ENCODE data around the gene XPO4. TPM values are rescaled to one million over a fixed set of nuclear protein-coding genes. Genes with fewer than 3 reads are reported as not detected.

Gene XPO4
- total RNA-seq, 4 donors from 2014 or later = 11.7 to 25.2 (median 13.3) TPM

DNA sequence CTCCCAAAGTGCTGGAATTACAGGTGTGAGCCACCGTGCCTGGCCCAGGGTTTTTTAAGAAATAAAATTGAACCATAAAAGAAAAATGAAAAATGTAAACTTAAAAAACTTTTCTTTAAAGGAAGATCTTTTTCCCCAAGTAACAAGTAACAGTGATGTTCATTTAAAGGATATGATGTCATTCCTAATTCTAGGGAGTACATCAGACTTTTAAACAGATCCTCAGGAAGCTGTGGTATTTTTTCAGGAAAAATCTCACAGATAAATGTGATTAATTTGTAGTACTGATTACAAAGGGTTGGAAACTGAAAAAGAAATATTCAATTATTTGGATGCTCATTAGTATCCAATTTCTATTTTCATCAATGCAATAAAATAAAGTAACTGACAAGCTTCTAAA, 114.2 kb downstream of the XPO4 start:
- no peak for TF ChIP-seq EP300 (IDR thresholded peaks at IDR 0.05; ENCODE audit: low read depth)
- TF ChIP-seq, protein P1, sequence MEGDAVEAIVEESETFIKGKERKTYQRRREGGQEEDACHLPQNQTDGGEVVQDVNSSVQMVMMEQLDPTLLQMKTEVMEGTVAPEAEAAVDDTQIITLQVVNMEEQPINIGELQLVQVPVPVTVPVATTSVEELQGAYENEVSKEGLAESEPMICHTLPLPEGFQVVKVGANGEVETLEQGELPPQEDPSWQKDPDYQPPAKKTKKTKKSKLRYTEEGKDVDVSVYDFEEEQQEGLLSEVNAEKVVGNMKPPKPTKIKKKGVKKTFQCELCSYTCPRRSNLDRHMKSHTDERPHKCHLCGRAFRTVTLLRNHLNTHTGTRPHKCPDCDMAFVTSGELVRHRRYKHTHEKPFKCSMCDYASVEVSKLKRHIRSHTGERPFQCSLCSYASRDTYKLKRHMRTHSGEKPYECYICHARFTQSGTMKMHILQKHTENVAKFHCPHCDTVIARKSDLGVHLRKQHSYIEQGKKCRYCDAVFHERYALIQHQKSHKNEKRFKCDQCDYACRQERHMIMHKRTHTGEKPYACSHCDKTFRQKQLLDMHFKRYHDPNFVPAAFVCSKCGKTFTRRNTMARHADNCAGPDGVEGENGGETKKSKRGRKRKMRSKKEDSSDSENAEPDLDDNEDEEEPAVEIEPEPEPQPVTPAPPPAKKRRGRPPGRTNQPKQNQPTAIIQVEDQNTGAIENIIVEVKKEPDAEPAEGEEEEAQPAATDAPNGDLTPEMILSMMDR (IDR thresholded peaks at IDR 0.05) = no peak
- no peak for TF ChIP-seq POLR2AphosphoS5 (IDR thresholded peaks at IDR 0.05)
- no peak for TF ChIP-seq POLR2A (IDR thresholded peaks at IDR 0.05)
- intact Hi-C loops (cut with DNase I; ENCODE audit: low total_unique reads) = no loop called here

DNA sequence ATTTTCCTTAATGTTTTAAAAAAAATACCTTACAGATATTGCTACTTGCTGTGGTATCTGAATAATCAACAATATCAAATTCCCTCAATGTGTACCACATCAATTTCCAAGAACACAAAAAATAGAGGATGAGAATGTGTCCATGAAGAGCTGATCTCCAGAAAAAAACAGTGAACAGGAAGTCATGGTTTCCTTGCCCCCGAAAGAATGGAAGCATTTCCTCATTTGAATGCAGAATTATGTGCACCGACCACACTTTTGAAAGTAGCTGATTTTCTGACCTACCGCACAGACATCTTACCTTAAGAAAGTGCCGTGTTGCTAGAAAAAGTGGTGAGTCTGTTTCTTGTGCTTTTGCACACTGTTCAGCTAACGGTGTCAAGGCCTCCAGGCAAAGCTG, 115.4 kb downstream of the XPO4 start:
- H3K27ac ChIP-seq = no peak overlapping the region
- peaks cover 0 to 14% (median 4%) of the 10 kb centered on the region in 4 donors for H3K36me3 ChIP-seq
- no peaks in the 10 kb centered on the region for H3K27me3 ChIP-seq
- in situ Hi-C loops (cut with MboI; ENCODE audit: low pct_ligation_motif_present in 1 of 4, low pct_unique_long_range_greater_than_20kb in 1 of 4, low sequenced_read_pairs in 3 of 4) = no loop called here
- H3K9me3 ChIP-seq = no peaks in the 10 kb centered on the region
- no peaks in the 10 kb centered on the region for H3K4me1 ChIP-seq
- intact Hi-C loops (cut with DNase I; ENCODE audit: low total_unique reads) = no loop called here
- H3K4me3 ChIP-seq = no peak overlapping the region
- TF ChIP-seq, protein P1 (IDR thresholded peaks at IDR 0.05) = no peak
- TF ChIP-seq POLR2A (IDR thresholded peaks at IDR 0.05) = no peak
- TF ChIP-seq EP300 (IDR thresholded peaks at IDR 0.05; ENCODE audit: low read depth) = no peak
- no peak for TF ChIP-seq POLR2AphosphoS5 (IDR thresholded peaks at IDR 0.05)
- 86 to 90% methylated on average over 5 of the region's 5 CpGs for WGBS, 2 donors (ENCODE audit: low coverage in 1 of 2)
- DNase-seq = no peak

More for the DNA sequence above, 114.2 kb downstream of the XPO4 start:
- Histone ChIP-seq H3K9me3 (no peaks in the 10 kb centered on the region), H3K4me3 (no peak overlapping the region), H3K27me3 (no peaks in the 10 kb centered on the region), H3K4me1 (no peaks in the 10 kb centered on the region), H3K27ac (no peak overlapping the region), H3K36me3 (peaks cover 0 to 7% (median under 1%) of the 10 kb centered on the region in 4 donors)
- WGBS, 2 donors (ENCODE audit: low coverage in 1 of 2) = 89 to 100% methylated on average over 1 of the region's 1 CpG
- no peak for DNase-seq
- in situ Hi-C loops (cut with MboI; ENCODE audit: low pct_ligation_motif_present in 1 of 4, low pct_unique_long_range_greater_than_20kb in 1 of 4, low sequenced_read_pairs in 3 of 4) = no loop called here

DNA sequence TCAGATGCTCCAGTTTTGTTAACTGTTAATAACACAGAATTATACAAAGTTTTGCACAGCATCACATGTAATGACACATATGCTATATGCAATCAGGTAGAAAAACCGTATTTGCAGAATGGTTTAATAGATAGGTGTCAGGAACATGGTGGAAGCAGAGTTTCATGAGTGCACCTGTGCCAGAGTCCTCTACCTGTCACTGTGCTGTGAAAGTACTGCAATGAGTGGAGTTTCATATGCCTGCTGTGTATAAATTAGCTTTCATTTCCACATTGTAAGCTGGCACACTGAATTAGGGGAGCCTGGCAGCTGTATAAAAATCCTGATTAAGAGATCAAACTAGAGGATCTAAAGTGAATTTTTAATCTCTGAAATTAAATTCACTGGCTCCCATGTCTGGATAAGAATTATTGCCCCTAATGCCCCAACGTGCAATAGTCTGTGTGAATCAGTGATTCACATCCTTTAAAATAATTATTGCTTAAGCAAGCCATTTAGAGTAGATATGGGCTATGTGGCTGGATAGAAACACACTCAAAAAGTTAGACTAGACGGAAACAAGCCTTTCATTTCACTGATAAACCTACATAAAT, 120.3 kb downstream of the XPO4 start:
- DNase-seq = no peak
- intact Hi-C loops (cut with DNase I; ENCODE audit: low total_unique reads) = no loop called here
- H3K27me3 ChIP-seq = no peaks in the 10 kb centered on the region
- no peaks in the 10 kb centered on the region for H3K9me3 ChIP-seq
- peaks cover 0 to 19% (median 4%) of the 10 kb centered on the region in 4 donors for H3K36me3 ChIP-seq
- no peaks in the 10 kb centered on the region for H3K4me1 ChIP-seq
- H3K27ac ChIP-seq = no peak overlapping the region
- no peak overlapping the region for H3K4me3 ChIP-seq
- WGBS, 2 donors (ENCODE audit: low coverage in 1 of 2) = 81 to 94% methylated on average over 2 to 3 of the region's 3 CpGs
- no peak for TF ChIP-seq POLR2A (IDR thresholded peaks at IDR 0.05)
- no peak for TF ChIP-seq EP300 (IDR thresholded peaks at IDR 0.05; ENCODE audit: low read depth)
- no peak for TF ChIP-seq POLR2AphosphoS5 (IDR thresholded peaks at IDR 0.05)
- TF ChIP-seq, protein P1 (IDR thresholded peaks at IDR 0.05) = no peak
- in situ Hi-C loops (cut with MboI; ENCODE audit: low pct_ligation_motif_present in 1 of 4, low pct_unique_long_range_greater_than_20kb in 1 of 4, low sequenced_read_pairs in 3 of 4) = no loop called here

DNA sequence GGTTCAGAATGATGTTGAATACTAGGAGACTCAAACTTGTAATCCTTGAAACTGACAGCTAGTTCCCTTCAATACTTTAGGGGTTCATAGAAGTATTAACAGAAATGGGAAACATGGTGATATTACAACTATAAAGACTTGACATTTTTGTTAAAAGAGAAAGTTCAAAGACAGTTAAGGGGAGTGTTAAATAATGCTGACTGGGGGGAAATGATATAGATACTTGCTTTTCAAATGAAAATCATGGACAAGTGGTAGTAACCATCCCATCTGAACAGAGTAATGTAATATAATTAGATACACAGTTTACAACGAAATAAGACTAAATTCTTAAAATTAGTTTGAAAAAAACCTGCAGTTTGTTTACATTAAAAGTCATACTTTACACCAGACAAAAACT, 122.2 kb downstream of the XPO4 start:
- no peak for DNase-seq
- Histone ChIP-seq H3K36me3 (peaks cover 0 to 17% (median 4%) of the 10 kb centered on the region in 4 donors), H3K27me3 (no peaks in the 10 kb centered on the region), H3K4me3 (no peak overlapping the region), H3K4me1 (no peaks in the 10 kb centered on the region), H3K27ac (no peak overlapping the region), H3K9me3 (no peaks in the 10 kb centered on the region)
- 59 to 71% methylated on average over 1 of the region's 1 CpG for WGBS, 2 donors (ENCODE audit: low coverage in 1 of 2)
- in situ Hi-C loops (cut with MboI; ENCODE audit: low pct_ligation_motif_present in 1 of 4, low pct_unique_long_range_greater_than_20kb in 1 of 4, low sequenced_read_pairs in 3 of 4) (no loop called here), intact Hi-C loops (cut with DNase I; ENCODE audit: low total_unique reads) (no loop called here)
- TF ChIP-seq EP300 (IDR thresholded peaks at IDR 0.05; ENCODE audit: low read depth) (no peak), POLR2AphosphoS5 (IDR thresholded peaks at IDR 0.05) (no peak), POLR2A (IDR thresholded peaks at IDR 0.05) (no peak)
- TF ChIP-seq, protein P1 (IDR thresholded peaks at IDR 0.05) = no peak
